GM19238 (cell line): Measurements from ENCODE around the gene ITPR2.
"Not testable (repeated sequence)": the region's sequence is repeated elsewhere in the genome, so short reads cannot be mapped to it uniquely, and the experiment has no call there.

Source experiments
- DNase-seq: peaks from one replicate; pipeline ENCODE4 v3.0.0; 2011; ENCODE audit warnings: low spot score; ENCODE audit not compliant: insufficient read length

ITPR2 gene

GRCh38 chr12:26528943-26529342 lies 304.1 kb downstream of the ITPR2 start:
- no peak for DNase-seq

- DNase-seq = no peak
Observed at GRCh38 chr12:26527682-26528081, 305.3 kb downstream of the ITPR2 start.

- DNase-seq = no peak
Observed at GRCh38 chr12:26524862-26525465, 308.0 kb downstream of the ITPR2 start.

- no peak for DNase-seq
Observed at GRCh38 chr12:26523708-26524150, 309.3 kb downstream of the ITPR2 start.

- peak; percentile 1 for DNase-seq
Observed at GRCh38 chr12:26520869-26521268, 312.1 kb downstream of the ITPR2 start.

GRCh38 chr12:26520109-26520508 lies 312.9 kb downstream of the ITPR2 start:
- DNase-seq = no peak

- no peak for DNase-seq
Observed at GRCh38 chr12:26519462-26519861, 313.5 kb downstream of the ITPR2 start.

GRCh38 chr12:26517320-26517719 lies 315.7 kb downstream of the ITPR2 start:
- DNase-seq = not testable (repeated sequence)

- DNase-seq = no peak
Observed at GRCh38 chr12:26514364-26514763, 318.6 kb downstream of the ITPR2 start.

- DNase-seq = no peak
Observed at GRCh38 chr12:26513363-26514043, 319.5 kb downstream of the ITPR2 start.

- DNase-seq = no peak
Observed at GRCh38 chr12:26512213-26512612, 320.8 kb downstream of the ITPR2 start.

- no peak for DNase-seq
Observed at GRCh38 chr12:26510354-26510674, 322.7 kb downstream of the ITPR2 start.

GRCh38 chr12:26507613-26508012 lies 325.4 kb downstream of the ITPR2 start:
- no peak for DNase-seq

GRCh38 chr12:26499979-26500640 lies 332.9 kb downstream of the ITPR2 start:
- no peak for DNase-seq

- no peak for DNase-seq
Observed at GRCh38 chr12:26496170-26496569, 336.8 kb downstream of the ITPR2 start.

- no peak for DNase-seq
Observed at GRCh38 chr12:26493656-26494055, 339.3 kb downstream of the ITPR2 start.

- DNase-seq = no peak
Observed at GRCh38 chr12:26492406-26492805, 340.6 kb downstream of the ITPR2 start.

- DNase-seq = no peak
Observed at GRCh38 chr12:26489908-26490307, 343.1 kb downstream of the ITPR2 start.

- no peak for DNase-seq
Observed at GRCh38 chr12:26488351-26488750, 344.6 kb downstream of the ITPR2 start.

GRCh38 chr12:26473291-26473690 lies 359.7 kb downstream of the ITPR2 start:
- DNase-seq = peak; percentile 51

- peak; percentile 16 for DNase-seq
Observed at GRCh38 chr12:26471560-26471959, 361.4 kb downstream of the ITPR2 start.

GRCh38 chr12:26469421-26470180 lies 363.4 kb downstream of the ITPR2 start:
- no peak for DNase-seq
